Measurements from ENCODE around the gene SRSF5. TPM values are rescaled to one million over a fixed set of nuclear protein-coding genes. Genes with fewer than 3 reads are reported as not detected.
"Not testable (repeated sequence)": the region's sequence is repeated elsewhere in the genome, so short reads cannot be mapped to it uniquely, and the experiment has no call there.

Gene SRSF5
- total RNA-seq = 100 to 1,000 TPM; 265 to 319 TPM

GRCh38 chr14:69766984-69767368, at the start of gene SRSF5:
TSS of gene SRSF5 (plus strand) at chr14:69767142. CDS start at chr14:69768157, 1,015 bp downstream.
- Mint-ChIP-seq H3K27ac (peak within 1 kb of the TSS; percentile 99), H3K27me3 (no peaks in the 10 kb centered on the region), H3K4me3 (peak within 1 kb of the TSS; percentile 96), H3K4me1 (peaks cover 77% of the 10 kb centered on the region), H3K9me3 (ENCODE audit: low read depth) (peaks cover 11% of the 10 kb centered on the region), H3K36me3 (ENCODE audit: low read depth) (peaks cover 60% of the 10 kb centered on the region)
- intact Hi-C loops (cut with DNase I, micrococcal nuclease) = loop anchor here (1.0 to 10.0 kb wide), 16 partner anchors 21 to 1950 kb away; partner anchors contain the start of genes ERH (in 2 of the 2), SLC39A9 (in 2 of the 2), SUSD6 (in 2 of the 2) and ACTN1 (in 1 of the 2)
- ChIA-PET POLR2A (interaction anchor here (0.6 to 2.7 kb wide), 8 partner anchors 10 to 1084 kb away, joined by 3 to 14 read pairs (median 3); partner anchors contain the start of genes ERH and SLC39A9), CTCF (interaction anchor here (1.0 to 1.1 kb wide), 2 partner anchors 10 to 22 kb away, joined by 3 read pairs; no protein-coding TSS in a partner anchor)
- ATAC-seq (peak; percentile 76), DNase-seq (peak; percentile 96)

- H3K4me3 Mint-ChIP-seq; ATAC-seq; H3K36me3 Mint-ChIP-seq (ENCODE audit: low read depth); H3K9me3 Mint-ChIP-seq (ENCODE audit: low read depth); H3K27me3 Mint-ChIP-seq; DNase-seq; H3K27ac Mint-ChIP-seq; POLR2A ChIA-PET: not testable (repeated sequence)
- intact Hi-C loops (cut with DNase I, micrococcal nuclease) = loop anchor here in 1 of 2 experiments (5.0 kb wide), 1 partner anchor 41 kb away; no protein-coding TSS in a partner anchor
- CTCF ChIA-PET = interaction anchor here (0.6 to 2.7 kb wide), 9 partner anchors 9 to 141 kb away, joined by 3 to 13 read pairs (median 4); no protein-coding TSS in a partner anchor
- H3K4me1 Mint-ChIP-seq = peaks cover 19% of the 10 kb centered on the region
Measured at GRCh38 chr14:69718614-69719013, 48.3 kb upstream of the SRSF5 start.

- ATAC-seq = no peak
- DNase-seq = no peak
- no peak overlapping the region for H3K27ac Mint-ChIP-seq
- peaks cover 19% of the 10 kb centered on the region for H3K4me1 Mint-ChIP-seq
- H3K27me3 Mint-ChIP-seq = no peaks in the 10 kb centered on the region
- intact Hi-C loops (cut with DNase I, micrococcal nuclease) = loop anchor here in 1 of 2 experiments (5.0 kb wide), 1 partner anchor 42 kb away; no protein-coding TSS in a partner anchor
- ChIA-PET POLR2A (no interaction called here), CTCF (interaction anchor here (0.6 to 2.7 kb wide), 9 partner anchors 8 to 148 kb away, joined by 3 to 13 read pairs (median 4); partner anchors contain the start of gene CCDC177)
- H3K4me3 Mint-ChIP-seq = no peak overlapping the region
- H3K9me3 Mint-ChIP-seq (ENCODE audit: low read depth) = no peaks in the 10 kb centered on the region
- H3K36me3 Mint-ChIP-seq (ENCODE audit: low read depth) = peaks cover 6% of the 10 kb centered on the region
Measured at GRCh38 chr14:69719501-69719951, 47.4 kb upstream of the SRSF5 start.

DNA sequence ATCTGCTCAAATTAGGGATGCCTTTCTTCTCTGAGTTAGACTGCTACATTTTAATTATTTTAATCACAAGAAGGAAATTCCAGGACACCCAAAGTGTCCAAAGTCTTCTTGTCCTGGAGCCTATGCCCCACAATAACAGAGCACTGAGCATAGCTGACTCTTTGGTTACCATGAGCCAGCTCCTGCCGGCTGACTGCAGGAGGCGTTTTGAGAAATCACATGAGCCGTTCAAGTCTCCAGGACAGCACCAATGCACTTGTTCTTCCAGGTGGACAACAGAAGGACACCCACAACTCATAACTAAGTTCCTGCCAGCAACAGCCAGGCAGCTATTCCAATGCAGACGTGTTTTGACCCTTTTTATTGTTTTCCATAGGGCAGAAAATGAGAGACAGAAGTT, 46.0 kb upstream of the SRSF5 start:
- H3K9me3 Mint-ChIP-seq (ENCODE audit: low read depth) = no peaks in the 10 kb centered on the region
- H3K4me1 Mint-ChIP-seq = peaks cover 15% of the 10 kb centered on the region
- peaks cover 2% of the 10 kb centered on the region for H3K36me3 Mint-ChIP-seq (ENCODE audit: low read depth)
- no peak overlapping the region for H3K27ac Mint-ChIP-seq
- ChIA-PET POLR2A (no interaction called here), CTCF (interaction anchor here (1.8 to 2.3 kb wide), 3 partner anchors 11 to 146 kb away, joined by 5 to 9 read pairs (median 7); partner anchors contain the start of gene CCDC177)
- no peaks in the 10 kb centered on the region for H3K27me3 Mint-ChIP-seq
- no peak overlapping the region for H3K4me3 Mint-ChIP-seq
- intact Hi-C loops (cut with DNase I, micrococcal nuclease) = loop anchor here in 1 of 2 experiments (10.0 kb wide), 1 partner anchor 476 kb away; no protein-coding TSS in a partner anchor
- DNase-seq (no peak), ATAC-seq (no peak)

- ATAC-seq (peak; percentile 91), DNase-seq (peak; percentile 90)
- ChIA-PET POLR2A (interaction anchor here (0.6 kb wide), 1 partner anchor 11 kb away, joined by 3 read pairs; no protein-coding TSS in a partner anchor), CTCF (interaction anchor here (0.6 to 6.2 kb wide), 40 partner anchors 8 to 205 kb away, joined by 3 to 77 read pairs (median 3); partner anchors contain the start of genes CCDC177 and SUSD6)
- Mint-ChIP-seq H3K4me3 (peak overlapping the region; percentile 61), H3K27ac (peak overlapping the region; percentile 21), H3K36me3 (ENCODE audit: low read depth) (no peaks in the 10 kb centered on the region), H3K27me3 (peaks cover under 1% of the 10 kb centered on the region), H3K9me3 (ENCODE audit: low read depth) (no peaks in the 10 kb centered on the region), H3K4me1 (peaks cover 15% of the 10 kb centered on the region)
- intact Hi-C loops (cut with DNase I, micrococcal nuclease) = loop anchor here (1.0 to 10.0 kb wide), 7 partner anchors 40 to 482 kb away; partner anchors contain the start of gene SRSF5 (in 1 of the 2)
Measured at GRCh38 chr14:69726761-69727511, 40.0 kb upstream of the SRSF5 start.

- Mint-ChIP-seq H3K9me3 (ENCODE audit: low read depth) (no peaks in the 10 kb centered on the region), H3K4me3 (no peak overlapping the region), H3K4me1 (peaks cover 15% of the 10 kb centered on the region), H3K27ac (no peak overlapping the region), H3K36me3 (ENCODE audit: low read depth) (no peaks in the 10 kb centered on the region), H3K27me3 (peaks cover 2% of the 10 kb centered on the region)
- CTCF ChIA-PET = interaction anchor here (0.8 to 6.2 kb wide), 16 partner anchors 10 to 156 kb away, joined by 3 to 77 read pairs (median 4); partner anchors contain the start of gene CCDC177
- POLR2A ChIA-PET = no interaction called here
- intact Hi-C loops (cut with DNase I, micrococcal nuclease) = loop anchor here (1.0 to 10.0 kb wide), 7 partner anchors 39 to 483 kb away; partner anchors contain the start of gene SRSF5 (in 1 of the 2)
- ATAC-seq (no peak), DNase-seq (no peak)
Measured at GRCh38 chr14:69727860-69728259, 39.1 kb upstream of the SRSF5 start.

DNA sequence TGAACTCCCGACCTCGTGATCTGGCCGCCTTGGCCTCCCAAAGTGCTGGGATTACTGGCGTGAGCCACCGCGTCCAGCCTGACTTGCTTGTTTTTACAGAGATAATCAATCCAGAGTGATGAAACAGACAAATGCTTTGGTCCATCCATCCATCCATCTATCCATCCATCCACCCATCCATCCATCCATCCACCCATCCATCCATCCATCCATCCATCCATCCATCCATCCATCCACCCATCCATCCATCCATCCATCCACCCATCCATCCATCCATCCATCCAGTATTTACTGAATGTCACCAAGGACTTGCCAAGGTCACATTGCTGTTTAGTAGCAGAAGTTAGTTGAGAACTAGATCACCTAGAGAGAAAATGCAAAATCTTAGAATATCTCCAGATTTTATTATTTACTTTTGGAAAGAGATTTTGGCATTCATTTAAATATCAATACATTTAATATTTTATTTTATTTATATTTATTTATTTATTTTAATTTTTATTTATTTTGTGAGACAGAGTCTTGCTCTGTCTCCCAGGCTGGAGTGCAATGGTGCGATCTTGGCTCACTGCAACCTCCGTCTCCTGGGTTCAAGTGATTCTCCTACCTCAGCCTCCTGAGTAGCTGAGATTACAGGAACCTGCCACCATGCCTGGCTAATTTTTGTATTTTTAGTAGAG, 34.9 kb upstream of the SRSF5 start:
- CTCF ChIA-PET; H3K27ac Mint-ChIP-seq; H3K9me3 Mint-ChIP-seq (ENCODE audit: low read depth); H3K36me3 Mint-ChIP-seq (ENCODE audit: low read depth); H3K4me1 Mint-ChIP-seq; ATAC-seq; H3K27me3 Mint-ChIP-seq; POLR2A ChIA-PET; DNase-seq; H3K4me3 Mint-ChIP-seq: not testable (repeated sequence)
- intact Hi-C loops (cut with DNase I, micrococcal nuclease) = loop anchor here (1.0 to 10.0 kb wide), 5 partner anchors 65 to 340 kb away; partner anchors contain the start of gene SLC10A1 (in 1 of the 2)

GRCh38 chr14:69736405-69736804, 30.5 kb upstream of the SRSF5 start:
- intact Hi-C loops (cut with DNase I, micrococcal nuclease) = loop anchor here in 1 of 2 experiments (10.0 kb wide), 1 partner anchor 78 kb away; no protein-coding TSS in a partner anchor
- H3K36me3 Mint-ChIP-seq (ENCODE audit: low read depth); H3K27me3 Mint-ChIP-seq; H3K4me1 Mint-ChIP-seq; H3K4me3 Mint-ChIP-seq; DNase-seq; POLR2A ChIA-PET; H3K9me3 Mint-ChIP-seq (ENCODE audit: low read depth); H3K27ac Mint-ChIP-seq; ATAC-seq: not testable (repeated sequence)
- CTCF ChIA-PET = interaction anchor here (1.5 kb wide), 1 partner anchor 16 kb away, joined by 3 read pairs; no protein-coding TSS in a partner anchor

DNA sequence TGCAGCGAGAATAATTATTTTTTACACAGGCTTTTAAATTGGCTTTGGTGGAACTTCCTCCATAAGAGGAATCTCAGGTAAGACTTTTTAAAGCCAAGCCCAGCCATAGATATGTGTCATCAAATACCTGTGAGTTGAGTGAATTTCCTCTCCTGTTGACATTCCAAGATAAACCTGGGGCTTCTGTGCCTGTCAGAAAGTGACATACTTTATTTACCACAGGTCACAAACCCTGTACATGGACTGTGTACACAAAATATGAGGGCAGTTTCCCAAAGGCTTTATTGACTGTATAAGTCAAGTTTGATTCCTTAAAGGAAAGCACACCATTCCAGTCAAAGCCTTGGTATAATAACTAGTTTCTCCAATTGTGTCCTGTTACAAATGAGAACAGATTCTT, 25.9 kb upstream of the SRSF5 start:
- no peak for ATAC-seq
- H3K9me3 Mint-ChIP-seq (ENCODE audit: low read depth) = peaks cover 3% of the 10 kb centered on the region
- H3K36me3 Mint-ChIP-seq (ENCODE audit: low read depth) = no peaks in the 10 kb centered on the region
- peaks cover under 1% of the 10 kb centered on the region for H3K27me3 Mint-ChIP-seq
- POLR2A ChIA-PET = no interaction called here
- CTCF ChIA-PET = interaction anchor here (0.8 to 1.0 kb wide), 3 partner anchors 96 to 167 kb away, joined by 3 to 4 read pairs (median 3); no protein-coding TSS in a partner anchor
- intact Hi-C loops (cut with DNase I, micrococcal nuclease) = no loop called here
- peaks cover 3% of the 10 kb centered on the region for H3K4me1 Mint-ChIP-seq
- no peak overlapping the region for H3K4me3 Mint-ChIP-seq
- no peak for DNase-seq
- H3K27ac Mint-ChIP-seq = no peak overlapping the region

- DNase-seq = no peak
- no peak for ATAC-seq
- Mint-ChIP-seq H3K27me3 (no peaks in the 10 kb centered on the region), H3K9me3 (ENCODE audit: low read depth) (no peaks in the 10 kb centered on the region), H3K4me3 (no peak overlapping the region), H3K36me3 (ENCODE audit: low read depth) (no peaks in the 10 kb centered on the region), H3K4me1 (peaks cover 11% of the 10 kb centered on the region), H3K27ac (no peak overlapping the region)
- CTCF ChIA-PET = interaction anchor here (1.0 kb wide), 1 partner anchor 11 kb away, joined by 3 read pairs; no protein-coding TSS in a partner anchor
- POLR2A ChIA-PET = no interaction called here
- intact Hi-C loops (cut with DNase I, micrococcal nuclease) = no loop called here
Measured at GRCh38 chr14:69749956-69750355, 17.0 kb upstream of the SRSF5 start.

GRCh38 chr14:69750495-69750894, 16.4 kb upstream of the SRSF5 start:
- POLR2A ChIA-PET = no interaction called here
- intact Hi-C loops (cut with DNase I, micrococcal nuclease) = no loop called here

More at GRCh38 chr14:69750495-69750894, 16.4 kb upstream of the SRSF5 start:
- Mint-ChIP-seq H3K27me3 (no peaks in the 10 kb centered on the region), H3K36me3 (ENCODE audit: low read depth) (no peaks in the 10 kb centered on the region), H3K9me3 (ENCODE audit: low read depth) (no peaks in the 10 kb centered on the region), H3K4me1 (peaks cover 15% of the 10 kb centered on the region), H3K27ac (no peak overlapping the region), H3K4me3 (no peak overlapping the region)
- DNase-seq (no peak), ATAC-seq (no peak)
- CTCF ChIA-PET = interaction anchor here (0.5 to 1.0 kb wide), 2 partner anchors 11 to 367 kb away, joined by 3 read pairs; no protein-coding TSS in a partner anchor

All from activated CD4-positive, alpha-beta T cell treated with anti-CD3 and anti-CD28 coated beads for 36 hours (primary cell).